GM18502 (cell line): ENCODE data around the gene TUBGCP2.

Experiments
- ATAC-seq: cut with Tn5 transposase; IDR thresholded peaks from one replicate; pipeline ENCODE4 v1.9.1; 2021; ENCODE audit warnings: mild to moderate bottlenecking; ENCODE audit not compliant: unreplicated experiment, poor library complexity

TUBGCP2 gene

DNA sequence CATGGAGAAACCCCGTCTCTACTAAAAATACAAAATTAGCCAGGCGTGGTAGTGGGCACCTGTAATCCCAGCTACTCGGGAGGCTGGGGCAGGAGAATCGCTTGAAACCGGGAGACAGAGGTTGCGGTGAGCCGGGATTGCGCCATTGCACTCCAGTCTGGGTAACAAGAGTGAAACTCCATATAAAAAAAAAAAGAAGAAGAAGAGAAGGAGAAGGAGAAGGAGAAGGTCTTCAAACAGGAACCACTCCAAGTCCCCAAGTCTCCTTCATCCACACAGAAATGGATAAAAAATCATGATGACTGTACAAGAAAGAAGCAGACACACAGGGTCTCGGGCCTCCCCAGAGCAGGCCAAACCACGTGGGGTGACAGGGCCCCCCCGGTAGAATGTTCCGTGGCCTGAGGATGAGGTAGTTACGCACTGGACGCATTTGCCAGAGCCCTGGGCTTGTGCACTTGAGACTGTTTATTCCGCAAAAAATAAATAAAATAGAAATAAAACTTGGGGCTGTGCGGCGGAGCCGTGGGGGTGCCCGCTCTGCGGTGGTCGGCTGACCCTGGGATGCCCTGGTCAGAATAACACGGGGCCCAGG is 55.2 kb downstream of the TUBGCP2 start:
- no peak for ATAC-seq

DNA sequence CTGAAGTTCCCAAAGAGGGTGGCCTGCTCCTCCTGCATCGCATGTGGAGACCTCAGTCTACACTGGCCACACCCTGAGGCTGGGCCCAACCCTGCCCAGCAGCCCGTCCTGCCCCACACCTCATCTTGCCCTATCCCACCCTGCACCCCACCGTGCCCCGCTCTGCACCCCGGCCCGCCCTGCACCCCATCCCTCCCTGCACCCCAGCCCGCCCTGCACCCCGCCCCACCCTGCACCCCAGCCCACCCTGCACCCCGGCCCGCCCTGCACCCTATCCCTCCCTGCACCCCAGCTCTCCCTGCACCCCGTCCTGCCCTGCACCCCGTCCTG is 56.5 kb downstream of the TUBGCP2 start:
- ATAC-seq = no peak

DNA sequence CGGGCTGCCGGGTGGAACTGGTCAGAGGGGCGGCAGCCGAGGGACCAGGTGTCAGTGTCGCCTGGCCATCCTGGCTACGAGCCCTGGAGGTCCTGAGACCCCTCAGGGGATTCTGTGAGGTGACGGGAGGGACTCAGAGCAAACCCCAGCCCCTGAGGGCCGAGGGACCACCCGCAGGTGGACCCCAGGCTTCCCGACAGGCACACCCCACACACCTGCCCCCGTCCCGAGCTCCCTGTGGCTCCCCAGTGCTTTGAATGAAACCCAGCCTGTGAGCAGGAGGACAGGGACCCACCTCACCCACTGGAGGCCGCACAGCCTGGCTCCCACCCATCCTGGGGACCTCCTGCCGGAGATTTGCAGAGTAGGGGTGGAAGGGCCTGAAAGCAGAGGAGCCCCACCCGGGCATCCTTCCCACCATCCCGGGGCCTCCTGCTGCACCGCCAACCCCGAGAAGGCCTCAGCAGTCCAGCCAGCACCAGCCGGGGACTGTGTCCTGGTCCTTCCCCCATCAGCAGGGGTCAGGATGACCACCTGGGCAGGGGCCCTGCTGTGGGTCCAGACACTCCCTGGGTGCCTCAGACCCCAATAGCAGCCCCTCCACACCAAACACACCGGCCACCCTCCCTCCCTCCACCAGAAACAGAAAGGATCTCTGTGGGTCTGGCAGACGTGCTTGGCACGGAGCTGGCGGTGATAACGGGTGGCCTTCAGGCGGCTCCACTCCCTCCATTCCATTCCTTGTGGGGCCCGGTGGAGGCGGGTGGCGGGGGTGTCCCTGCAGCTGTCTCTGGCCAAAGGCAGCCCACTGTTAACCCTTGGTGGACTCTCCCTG is 57.1 kb downstream of the TUBGCP2 start:
- ATAC-seq = no peak

DNA sequence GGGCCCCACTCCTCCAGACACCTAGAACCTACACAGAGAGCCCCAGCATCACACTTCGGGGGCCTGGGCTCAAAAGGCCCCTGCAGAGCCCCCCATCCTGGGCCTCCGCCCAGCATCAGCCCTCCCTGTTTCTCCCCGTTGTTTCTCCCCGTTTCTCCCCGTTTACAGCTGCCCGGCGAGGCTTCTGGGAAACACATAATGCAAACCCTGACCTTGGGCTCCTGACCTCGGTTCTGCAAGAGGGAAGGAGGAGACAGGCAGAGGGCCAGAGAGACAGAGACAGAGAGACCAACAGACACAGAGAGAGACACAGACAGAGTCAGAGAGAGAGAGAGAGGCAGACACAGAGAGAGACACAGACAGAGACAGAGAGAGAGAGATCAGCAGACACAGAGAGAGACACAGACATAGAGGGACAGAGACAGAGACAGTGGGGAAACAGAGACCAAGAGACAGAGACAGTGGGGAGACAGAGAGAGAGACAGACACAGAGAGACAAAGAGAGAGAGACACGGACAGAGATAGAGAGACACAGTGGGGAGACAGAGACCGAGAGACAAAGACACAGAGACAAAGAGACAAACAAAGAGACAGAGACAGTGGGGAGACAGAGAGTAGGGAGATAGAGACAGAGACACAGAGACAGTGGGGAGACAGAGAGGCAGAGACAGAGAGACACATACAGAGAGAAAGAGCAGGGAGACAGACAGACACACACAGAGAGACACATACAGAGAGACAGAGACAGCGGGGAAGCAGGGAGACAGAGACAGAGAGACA is 58.5 kb downstream of the TUBGCP2 start:
- ATAC-seq = no peak

DNA sequence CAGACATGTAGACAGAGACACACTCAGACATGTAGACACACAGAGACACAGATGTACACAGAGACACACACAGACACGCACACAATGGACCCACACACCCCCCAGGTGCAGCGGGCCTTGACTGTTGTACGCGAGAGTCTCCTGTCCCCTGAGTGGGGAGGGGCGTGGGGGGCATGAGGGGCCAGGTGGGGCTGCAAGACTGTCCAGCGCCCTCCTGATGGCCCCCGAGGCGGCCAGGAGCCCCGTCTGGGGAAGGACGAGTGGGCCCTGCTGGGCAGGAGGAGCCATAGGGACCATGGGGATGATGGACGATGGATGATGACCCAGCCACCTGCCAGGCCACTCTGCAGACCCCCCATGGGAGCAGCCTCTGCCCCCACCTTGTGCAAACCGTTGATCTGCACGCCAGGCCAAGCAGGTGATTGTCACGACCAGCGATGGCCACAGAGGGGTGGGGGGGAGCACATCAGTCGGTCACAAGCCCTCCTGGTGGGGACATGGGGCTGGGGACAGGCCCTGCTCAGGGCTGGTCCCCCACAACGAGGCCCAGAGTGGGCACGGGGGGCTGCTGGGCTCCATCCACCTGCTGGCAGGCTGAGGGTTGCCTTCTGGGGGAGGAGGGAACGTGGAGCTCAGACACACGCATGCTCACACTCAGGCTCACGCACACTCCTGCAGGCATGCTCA is 59.4 kb downstream of the TUBGCP2 start:
- ATAC-seq = no peak

DNA sequence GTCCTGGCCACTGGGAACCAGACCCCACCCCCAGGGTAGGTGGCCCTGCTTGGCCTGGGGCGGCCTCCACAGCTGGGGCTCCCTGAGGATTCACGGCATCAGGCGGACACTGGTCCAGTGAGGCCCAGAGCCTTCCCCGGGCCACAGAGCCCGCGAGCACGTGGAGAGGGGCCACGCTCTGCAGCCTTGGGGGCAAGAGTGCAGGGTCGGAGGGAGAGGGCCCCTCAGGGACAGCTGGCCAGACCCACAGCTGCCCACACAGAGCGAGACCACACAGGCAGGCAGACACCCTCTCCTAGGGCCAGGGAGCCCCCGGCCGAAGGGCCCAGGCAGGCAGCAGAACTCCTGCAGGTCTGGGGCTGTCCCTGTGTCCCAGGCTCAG is 60.3 kb downstream of the TUBGCP2 start:
- ATAC-seq = no peak

DNA sequence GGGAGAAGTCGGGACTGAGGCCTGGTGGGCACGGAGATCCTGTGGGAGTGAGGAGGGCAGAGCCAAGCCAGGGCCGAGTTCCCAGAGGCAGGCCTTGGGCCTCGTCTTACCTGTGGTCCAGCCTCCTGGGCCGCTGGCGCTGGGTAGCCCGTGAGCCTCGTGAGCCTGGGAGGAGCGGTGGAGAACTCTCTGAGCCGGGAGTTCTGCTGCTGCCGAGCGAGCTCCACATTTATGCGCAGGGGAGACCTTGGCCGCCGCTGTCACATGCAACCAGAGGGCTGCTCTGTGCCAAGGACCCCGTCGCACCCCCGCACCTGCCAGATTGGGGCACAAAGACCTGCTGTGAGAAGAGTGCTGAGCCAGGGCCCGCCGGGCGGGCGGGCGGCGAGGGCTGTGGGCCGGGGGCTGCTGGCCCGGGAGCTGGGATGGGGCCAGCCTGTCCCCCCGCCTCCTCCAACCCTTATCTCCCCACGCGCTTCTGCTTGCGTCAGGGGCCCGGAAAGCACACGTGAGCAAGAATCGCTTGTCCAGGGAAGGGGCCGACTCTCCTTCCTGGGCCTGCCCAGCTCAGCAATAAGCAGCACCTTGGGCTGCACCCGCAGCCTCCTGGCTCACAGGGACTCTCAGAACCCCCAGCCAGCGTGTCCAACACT is 60.9 kb downstream of the TUBGCP2 start:
- ATAC-seq = no peak

DNA sequence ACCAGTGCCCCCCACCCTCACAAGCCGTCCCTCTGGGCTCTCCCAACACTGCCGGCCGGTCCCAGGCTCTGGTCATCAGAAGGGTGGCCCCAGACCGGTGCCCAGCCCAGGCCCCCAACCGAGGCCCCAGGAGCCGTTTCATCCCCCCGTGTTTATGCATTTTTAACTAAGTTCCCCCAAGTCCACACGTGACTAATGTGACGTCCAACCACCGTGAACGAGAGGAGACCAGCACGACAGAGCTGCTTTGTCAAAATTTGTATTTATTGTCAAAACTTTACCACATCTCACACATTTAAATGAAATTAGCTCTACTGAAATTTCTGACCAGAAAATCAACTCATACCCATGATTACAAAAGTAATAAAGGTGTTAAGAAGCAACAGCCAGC is 62.4 kb downstream of the TUBGCP2 start:
- no peak for ATAC-seq

DNA sequence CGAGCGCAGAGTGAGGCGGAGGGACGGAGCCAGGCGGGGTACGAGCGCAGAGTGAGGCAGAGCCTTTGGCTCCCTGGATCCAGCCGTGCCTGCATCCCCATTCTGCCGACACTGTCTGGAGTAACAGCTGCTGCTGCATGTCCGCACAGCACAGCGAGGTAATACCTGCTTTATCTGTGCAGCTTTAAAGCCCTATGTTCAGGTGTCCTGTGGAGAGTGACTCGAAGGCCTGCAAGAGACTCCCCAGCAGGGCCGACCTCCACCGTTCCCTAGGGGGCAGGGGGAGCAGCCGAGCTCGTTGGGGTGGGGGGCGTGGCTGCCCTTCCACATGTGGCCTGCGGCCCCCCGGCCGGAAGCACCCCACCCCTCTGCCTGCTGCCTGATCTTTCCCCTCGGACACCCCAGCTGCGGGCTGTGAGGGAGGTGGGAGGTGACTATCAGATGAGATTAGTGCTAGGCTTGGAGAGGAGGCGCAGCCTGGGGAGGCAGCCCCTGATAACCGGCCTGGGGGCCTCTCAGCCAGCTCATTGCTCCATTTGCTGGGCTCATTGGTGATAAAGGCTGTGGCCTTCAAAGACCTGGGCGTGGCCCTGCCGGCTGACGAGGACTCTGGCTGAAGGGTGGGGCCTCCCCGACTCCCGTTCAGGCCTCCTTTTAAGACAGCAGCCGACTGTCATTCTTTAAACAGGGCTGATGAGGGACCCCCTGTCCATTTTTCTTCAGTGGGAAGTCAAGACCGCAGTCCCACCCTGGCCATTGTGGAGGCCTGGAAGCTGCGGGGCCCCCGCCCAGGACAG is 63.0 kb downstream of the TUBGCP2 start:
- no peak for ATAC-seq

DNA sequence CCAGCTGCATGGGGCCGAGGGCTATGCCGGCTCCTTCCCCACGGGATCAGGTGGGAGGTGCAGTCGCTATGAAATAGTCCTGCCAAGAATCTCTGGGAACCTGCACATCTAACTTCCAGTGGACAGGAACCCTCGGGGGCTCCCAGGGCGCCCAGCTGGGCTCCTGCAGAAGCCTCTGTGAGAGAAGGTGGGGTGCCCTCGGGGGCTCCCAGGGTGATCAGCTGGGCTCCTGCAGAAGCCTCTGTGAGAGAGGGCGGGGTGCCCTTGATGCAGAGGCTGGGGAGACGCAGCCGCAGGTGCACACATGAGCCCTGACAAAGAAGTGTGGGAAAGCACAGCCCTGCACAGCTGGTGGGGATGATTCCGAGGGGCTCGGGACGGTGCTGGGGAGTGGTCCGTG is 65.1 kb downstream of the TUBGCP2 start:
- ATAC-seq = no peak

DNA sequence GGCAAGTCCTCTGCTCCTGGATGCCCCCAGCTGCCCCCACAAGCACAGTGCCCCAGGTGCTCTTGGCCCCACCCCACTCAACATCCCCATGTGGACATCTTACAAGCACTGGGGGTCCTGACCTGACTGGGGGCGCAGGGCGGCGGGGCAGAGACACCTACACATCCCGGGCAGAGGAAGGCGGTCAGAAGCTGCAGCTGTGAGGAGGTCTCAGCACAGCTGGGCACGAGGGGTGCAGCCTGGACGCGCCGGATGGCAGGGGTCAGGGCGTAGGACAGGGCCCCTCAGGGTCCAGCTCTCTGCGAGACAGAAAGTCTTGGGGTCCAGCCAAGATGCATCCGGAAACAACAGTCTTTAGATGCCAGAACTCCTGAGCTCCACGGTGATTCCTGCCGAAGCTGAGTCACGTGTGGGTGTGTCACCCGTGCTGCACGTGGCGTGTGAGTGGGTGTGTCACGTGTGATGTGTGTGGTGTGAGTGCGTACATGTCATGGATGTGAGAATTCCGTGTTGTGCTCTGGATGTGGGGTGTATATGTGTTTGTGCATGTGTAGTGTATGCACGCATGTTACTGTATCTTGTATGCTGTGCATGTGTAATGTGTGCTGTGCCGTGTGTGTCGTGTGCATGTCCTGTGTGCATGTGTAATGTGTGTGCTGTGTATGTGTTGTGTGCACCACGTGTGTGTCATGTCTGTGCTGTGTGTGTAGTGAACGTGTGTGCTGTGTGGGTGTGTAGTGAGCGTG is 65.9 kb downstream of the TUBGCP2 start:
- no peak for ATAC-seq

DNA sequence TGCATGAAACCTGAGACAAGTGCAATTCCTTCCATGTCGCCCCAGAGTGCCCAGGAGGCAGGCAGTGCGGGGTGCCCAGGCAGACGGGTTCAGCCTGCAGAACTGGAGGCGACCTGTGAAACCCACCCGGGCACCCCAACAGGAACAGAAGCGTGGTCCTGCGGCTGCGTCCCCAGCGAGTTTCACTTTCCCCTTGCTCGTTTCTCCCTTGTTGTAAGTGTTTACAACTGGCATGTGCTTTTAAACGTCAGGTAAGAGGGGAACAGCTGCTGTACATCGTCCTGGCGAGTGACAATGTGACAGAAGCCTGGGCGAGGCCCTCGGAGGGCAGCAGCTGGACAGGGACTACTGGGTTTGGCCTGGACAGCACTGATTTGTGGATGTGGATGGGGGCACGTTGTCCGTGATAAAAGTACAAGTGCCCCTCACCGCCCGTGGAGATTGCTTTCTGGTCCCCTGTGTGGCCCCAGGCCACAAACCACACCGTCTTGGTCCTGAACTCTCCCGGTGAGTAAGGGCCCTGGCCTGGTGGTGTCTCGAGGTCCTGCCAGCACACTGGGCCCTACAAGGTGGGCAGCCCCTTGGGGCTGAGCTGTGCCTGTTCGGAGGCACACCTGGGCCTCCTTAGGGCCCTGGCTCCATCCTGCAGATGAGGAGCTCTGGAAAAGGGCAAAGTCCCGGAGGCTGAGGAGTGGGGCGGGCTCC is 67.0 kb downstream of the TUBGCP2 start:
- ATAC-seq = peak; percentile 64

DNA sequence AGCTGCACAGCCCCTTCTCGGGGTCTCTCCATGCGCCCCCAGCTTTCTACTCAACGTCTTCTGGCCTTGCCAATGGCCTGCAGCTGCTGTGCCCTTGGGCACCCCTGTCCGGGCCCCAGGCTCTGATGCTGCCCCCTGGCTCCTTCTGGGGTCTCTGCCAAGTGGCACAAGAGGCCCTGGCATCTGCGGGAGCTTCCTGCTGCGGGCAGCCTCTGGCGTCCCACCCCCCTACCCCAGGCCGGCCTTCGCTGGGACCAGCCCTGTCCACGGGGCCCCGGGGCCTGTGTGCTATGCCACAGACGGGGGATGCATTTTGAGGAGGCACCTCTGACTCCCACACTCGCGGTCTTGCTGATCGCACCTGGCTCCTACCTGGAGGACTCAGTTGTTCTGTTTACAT is 68.7 kb downstream of the TUBGCP2 start:
- ATAC-seq = no peak

DNA sequence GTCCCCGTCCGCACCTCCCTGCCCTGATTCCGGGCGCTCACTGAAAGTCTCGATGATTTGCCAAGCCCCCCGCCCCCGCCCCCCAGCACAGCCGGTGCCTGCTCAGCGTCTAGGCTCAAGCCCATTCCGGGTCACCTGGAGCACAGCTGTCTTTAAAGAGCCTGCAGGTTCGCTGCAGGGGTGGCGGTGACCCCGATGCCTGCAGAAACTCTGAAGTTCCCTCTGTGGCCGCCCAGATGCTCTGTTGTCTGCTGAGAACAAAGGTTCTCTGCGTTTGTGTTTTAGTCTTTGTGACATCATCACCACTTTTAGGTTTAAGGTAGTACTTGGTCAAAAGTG is 70.2 kb downstream of the TUBGCP2 start:
- ATAC-seq = no peak

DNA sequence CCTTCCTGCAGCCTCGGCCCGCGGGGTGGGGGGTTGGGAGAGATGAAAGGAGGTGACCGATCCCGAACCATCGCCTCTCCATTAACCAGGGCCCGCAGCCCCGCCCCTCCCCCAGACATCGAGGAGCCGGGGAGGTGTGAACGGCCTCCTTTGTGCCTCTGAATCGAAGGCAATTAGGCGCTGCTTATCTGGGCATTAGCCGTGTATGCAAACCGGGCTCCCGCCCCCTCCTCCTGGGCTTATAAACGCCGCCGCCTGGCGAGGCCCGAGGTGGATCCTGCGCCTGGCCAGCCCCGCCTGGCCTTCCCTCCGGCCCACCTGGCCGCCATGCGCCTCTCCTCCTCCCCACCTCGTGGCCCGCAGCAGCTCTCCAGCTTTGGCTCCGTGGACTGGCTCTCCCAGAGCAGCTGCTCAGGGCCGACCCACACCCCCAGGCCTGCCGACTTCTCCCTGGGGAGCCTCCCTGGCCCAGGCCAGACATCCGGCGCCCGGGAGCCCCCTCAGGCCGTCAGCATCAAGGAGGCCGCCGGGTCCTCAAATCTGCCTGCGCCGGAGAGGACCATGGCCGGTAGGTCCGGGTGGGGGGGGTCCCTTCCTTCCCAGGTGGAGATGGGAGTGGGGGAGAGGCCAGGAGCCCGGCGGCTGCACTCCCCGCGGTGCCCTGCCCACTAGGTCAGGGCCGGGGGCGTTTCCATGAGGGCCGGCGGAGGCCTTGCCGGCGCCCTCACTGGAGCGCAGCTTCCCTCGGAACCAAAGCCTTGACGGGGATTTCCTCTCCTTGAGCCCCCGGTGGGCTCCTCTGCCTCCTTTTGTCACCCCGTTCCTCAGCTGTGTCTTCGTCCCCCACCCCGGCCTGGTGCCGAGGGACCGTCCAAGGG is 70.8 kb downstream of the TUBGCP2 start, which contains the start of gene VENTX:
Gene VENTX (plus strand): TSS at position 268 of the 878 bp plus-strand sequence. CDS start 60 bp downstream, at position 328.
- no peak for ATAC-seq

DNA sequence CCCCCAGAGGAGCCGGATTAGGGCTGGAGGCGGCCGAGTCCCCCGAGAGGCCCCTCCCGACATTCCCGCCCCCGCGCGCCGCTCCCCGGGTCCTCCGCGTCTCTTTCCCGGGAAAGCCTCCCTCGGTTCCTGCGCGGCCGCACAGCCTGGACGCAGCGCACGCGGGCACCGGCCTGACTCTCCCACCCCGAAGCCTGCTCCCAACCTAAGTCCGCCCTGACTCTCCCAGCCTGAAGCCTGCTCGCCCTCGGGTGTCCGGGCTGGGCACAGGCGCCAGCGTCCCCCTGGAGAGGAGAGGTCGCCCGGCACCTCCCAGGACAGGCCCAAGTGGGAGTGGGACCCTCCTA is 71.5 kb downstream of the TUBGCP2 start:
- ATAC-seq = no peak

DNA sequence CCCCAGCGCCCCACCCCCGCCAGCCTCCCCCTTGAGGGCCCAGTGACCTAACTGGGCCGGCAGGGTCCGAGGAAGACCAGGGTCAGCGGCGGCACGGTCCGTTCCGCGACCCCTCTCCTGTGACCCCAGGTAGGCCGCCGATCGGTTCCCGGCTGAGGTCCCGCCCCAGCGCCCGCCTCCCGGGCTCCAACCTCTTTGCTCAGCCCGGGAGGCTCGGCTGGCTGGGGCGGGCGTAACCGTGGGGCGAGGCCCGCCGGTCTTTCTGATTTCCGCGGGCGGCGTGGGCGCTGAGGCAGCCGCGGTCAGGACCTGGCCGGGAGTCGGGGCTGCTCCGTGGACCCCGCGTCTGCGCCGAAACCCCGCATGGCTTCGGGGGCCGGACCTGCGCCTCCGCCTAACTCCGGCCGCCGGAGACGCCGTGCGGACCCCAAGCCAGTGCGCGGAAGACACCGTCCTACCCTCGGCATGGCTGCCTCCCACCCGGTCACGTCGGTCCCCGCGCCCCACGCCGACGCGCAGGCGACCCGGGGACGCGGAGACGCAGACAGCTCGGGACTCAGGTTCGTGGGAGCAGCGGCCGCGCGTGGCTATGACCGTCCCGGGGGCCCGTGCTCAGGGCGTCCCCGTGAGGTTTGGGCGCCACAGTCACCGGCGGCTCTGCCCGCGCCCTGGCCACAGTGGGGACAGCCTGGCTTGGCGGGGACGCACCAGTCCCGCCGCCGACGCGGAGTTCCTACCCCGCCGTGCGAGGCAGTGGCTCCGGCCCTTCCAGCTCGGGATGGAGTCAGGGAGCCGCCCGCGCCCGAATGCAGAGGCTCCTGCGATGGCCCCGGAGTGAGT is 72.1 kb downstream of the TUBGCP2 start:
- no peak for ATAC-seq
